C4-2B (cell line): ENCODE measurements around the gene HGS.

Source experiments
- H3K27ac ChIP-seq: fragments of 450-650 bp; 2 replicates; pipeline ENCODE4 v1.5.1; 2017
- ZFX ChIP-seq: fragments of 450-650 bp; IDR thresholded peaks from 2 replicates; pipeline ENCODE4 v1.6.1; 2017
- TF ChIP-seq, protein P1 (sequence below): fragments of 450-650 bp; conservative IDR thresholded peaks from 2 replicates; pipeline ENCODE4 v1.5.1; 2017; ENCODE audit warnings: mild to moderate bottlenecking

Gene HGS

DNA sequence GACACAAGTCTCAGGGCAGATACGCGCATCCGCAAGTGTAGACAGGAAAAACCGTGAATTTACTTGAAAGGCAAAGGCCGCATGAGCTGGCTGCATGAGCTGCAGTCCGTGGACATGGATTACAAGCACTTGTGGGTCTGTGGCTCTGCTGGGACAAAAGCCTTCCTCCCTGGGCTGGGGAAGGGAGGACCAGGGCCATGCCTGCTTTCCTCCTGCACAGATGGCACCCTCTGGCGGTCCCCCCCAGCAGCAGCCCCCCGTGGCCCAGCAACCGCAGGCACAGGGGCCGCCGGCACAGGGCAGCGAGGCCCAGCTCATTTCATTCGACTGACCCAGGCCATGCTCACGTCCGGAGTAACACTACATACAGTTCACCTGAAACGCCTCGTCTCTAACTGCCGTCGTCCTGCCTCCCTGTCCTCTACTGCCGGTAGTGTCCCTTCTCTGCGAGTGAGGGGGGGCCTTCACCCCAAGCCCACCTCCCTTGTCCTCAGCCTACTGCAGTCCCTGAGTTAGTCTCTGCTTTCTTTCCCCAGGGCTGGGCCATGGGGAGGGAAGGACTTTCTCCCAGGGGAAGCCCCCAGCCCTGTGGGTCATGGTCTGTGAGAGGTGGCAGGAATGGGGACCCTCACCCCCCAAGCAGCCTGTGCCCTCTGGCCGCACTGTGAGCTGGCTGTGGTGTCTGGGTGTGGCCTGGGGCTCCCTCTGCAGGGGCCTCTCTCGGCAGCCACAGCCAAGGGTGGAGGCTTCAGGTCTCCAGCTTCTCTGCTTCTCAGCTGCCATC, 17.7 kb downstream of the HGS start:
- TF ChIP-seq, protein P1, sequence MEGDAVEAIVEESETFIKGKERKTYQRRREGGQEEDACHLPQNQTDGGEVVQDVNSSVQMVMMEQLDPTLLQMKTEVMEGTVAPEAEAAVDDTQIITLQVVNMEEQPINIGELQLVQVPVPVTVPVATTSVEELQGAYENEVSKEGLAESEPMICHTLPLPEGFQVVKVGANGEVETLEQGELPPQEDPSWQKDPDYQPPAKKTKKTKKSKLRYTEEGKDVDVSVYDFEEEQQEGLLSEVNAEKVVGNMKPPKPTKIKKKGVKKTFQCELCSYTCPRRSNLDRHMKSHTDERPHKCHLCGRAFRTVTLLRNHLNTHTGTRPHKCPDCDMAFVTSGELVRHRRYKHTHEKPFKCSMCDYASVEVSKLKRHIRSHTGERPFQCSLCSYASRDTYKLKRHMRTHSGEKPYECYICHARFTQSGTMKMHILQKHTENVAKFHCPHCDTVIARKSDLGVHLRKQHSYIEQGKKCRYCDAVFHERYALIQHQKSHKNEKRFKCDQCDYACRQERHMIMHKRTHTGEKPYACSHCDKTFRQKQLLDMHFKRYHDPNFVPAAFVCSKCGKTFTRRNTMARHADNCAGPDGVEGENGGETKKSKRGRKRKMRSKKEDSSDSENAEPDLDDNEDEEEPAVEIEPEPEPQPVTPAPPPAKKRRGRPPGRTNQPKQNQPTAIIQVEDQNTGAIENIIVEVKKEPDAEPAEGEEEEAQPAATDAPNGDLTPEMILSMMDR = no peak
- no peak for TF ChIP-seq ZFX

DNA sequence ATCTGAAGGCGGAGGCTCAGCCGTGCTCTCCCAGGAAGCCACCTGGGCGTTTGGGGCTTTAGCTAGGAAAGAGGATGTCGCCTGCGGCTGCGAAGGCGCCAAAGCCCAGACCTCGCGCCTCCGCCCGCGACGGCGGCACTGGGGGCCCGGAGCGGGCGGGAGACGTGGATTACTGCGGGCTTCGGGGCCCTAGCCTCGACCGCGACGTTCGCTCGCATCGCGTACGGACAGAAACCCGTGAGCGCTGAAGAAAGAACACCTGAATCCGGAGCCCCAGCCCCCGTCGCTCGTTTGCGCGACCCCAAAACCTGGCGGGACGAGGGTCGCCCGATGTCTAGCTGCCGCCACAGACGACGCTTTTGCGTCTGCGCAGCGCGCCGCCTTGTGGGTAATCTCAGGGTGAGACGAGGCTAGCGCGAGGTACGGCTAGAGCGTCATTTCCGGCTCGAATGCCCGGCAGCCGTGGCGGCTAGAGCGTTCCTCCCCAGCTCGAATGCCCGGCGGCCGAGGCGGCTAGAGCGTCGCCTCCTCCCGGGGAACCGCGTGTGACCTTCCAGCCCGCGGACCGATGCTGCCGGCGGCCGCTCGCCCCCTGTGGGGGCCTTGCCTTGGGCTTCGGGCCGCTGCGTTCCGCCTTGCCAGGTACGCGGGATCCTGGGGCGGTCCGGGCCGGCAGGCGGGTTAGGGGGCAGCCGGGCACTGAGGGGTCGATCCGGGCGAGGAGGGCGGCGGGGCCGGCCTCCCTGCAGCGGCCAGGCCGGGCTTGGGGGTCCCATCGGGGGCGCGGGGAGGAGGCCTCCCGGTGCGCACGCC, 19.3 kb downstream of the HGS start, which contains the start of gene MRPL12:
Gene MRPL12 (plus strand): TSS at position 434 of the 813 bp plus-strand sequence. CDS start 135 bp downstream, at position 569.
- peak within 1 kb of the TSS; percentile 99 for H3K27ac ChIP-seq
- TF ChIP-seq, protein P1 = no peak
- TF ChIP-seq ZFX = peak; percentile 84

More for the DNA sequence above, 17.7 kb downstream of the HGS start:
- H3K27ac ChIP-seq = peak overlapping the region; percentile 99

DNA sequence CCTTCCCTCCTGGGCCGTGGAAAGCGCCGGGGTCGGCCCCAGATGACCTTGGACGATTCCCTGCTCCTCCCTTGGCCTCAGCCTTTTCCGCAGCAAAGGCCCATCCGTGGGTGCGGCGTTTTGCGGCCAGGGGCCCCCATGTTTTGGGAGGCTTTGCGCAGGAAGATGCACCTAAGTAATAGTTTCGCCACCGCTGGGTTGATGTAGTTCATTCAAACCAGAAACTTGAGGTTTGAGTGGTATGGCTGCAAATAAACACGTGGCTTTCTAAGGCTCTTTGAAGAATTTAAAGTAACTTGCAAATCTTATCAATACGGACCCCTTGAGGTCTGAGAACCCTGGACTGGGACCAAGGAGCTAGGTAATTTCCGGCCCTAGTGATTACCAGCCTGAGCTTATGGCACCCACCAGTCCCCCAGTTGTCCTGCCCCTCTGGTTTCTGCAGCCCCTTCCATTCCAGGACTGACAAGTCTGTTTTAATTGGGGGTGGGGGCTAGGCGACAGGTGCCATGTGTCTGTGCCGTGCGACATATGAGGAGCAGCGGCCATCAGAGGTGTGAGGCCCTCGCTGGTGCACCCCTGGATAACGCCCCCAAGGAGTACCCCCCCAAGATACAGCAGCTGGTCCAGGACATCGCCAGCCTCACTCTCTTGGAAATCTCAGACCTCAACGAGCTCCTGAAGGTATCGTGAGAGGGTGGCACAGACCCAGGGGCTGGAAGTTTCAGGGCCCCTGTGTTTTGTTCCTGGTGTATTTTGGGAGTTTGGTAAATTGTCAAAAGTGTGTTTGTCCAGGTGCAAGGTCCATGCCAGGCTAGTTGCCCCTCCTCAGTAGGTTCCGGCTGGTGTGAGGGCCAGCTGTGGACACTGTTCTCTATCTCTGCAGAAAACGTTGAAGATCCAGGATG, 20.2 kb downstream of the HGS start:
- peak overlapping the region; percentile 99 for H3K27ac ChIP-seq
- TF ChIP-seq ZFX = peak; percentile 78
- TF ChIP-seq, protein P1 = no peak

DNA sequence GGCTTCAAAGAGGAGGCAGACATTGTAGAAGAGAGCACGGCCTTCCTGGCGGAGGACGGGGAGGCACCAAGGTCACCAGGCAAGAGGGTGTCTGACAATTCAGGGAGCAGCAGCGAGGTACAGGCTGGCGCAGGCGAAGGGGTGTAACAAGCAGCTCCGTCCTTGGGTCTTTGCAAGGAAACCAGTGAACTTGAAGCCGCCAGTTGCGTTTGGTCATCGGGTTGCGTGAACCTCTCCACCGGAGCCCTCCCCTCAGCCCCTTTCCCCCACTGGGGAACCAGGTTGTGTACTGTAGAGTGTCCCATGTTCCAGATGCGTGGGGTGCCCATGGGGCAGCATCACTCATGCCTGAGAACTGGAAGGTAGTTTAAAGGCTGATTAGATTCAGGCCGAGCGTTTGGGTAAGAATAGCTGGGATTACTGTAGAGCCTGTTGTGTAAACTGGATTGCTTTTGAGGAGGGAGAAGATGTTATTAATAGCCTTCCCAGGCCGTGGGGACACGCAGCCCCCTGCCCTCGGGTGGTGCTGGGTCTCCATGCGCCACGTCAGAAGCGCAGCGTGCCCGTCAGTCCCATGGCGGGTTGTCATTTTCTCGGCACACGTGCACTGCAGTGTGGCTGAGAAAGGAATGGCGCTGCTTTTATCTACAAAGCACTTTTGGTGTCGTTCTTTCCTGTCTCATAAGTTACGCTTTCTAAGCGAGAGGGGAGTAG, 21.9 kb downstream of the HGS start:
- no peak overlapping the region for H3K27ac ChIP-seq

DNA sequence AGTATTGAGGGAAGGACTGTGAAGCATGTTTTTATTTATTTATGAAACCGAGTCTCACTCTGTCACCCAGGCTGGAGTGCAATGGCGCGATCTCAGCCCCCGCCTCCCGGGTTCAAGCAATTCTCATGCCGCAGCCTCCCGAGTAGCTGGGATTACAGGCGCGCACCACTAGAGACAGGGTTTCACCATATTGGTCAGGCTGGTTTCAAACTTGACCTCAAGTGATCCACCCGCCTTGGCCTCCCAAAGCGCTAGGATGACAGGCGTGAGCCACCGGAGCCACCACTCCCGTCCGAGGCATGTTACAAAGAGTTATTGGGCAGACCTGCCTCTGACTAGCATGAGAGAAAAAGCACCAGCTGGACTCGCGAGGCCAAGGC, 22.4 kb downstream of the HGS start:
- no peak overlapping the region for H3K27ac ChIP-seq
- TF ChIP-seq, protein P1 = no peak
- no peak for TF ChIP-seq ZFX

More for the DNA sequence above, 21.9 kb downstream of the HGS start:
- TF ChIP-seq, protein P1 = no peak
- TF ChIP-seq ZFX = no peak

DNA sequence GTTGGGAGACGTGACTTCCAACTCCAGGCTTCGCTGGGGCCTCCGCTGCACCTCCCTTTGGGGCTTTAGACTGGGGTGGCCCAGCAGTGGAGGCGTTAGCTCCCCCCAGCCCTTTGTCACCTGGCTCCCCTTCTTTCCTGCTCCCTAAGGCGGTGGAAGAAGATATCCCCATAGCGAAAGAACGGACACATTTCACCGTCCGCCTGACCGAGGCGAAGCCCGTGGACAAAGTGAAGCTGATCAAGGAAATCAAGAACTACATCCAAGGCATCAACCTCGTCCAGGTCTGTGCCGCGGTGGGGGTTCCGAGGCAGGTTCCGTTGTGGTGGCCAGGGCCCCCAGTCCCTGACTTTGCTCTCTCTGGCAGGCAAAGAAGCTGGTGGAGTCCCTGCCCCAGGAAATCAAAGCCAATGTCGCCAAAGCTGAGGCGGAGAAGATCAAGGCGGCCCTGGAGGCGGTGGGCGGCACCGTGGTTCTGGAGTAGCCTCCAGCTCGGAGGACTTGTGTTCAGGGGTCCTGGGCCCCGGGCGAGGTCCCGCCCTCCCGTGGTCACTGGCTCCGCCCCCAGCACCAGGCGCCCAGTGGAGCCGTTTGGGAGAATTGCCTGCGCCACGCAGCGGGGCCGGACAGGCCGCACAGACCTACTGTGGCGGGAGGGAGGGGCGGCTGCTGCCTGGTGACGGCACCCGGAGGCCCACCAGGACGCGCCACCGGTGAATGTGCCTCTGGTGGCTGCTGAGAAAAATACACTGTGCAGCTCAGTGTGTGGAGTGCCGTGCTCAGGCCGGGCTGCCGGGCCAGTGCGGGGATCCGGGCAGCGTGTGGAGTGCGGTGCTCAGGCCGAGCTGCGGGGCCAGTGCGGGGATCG, 23.2 kb downstream of the HGS start:
- TF ChIP-seq, protein P1 = no peak; the same call in 1 of the 2 replicates
- TF ChIP-seq ZFX = no peak
- H3K27ac ChIP-seq = no peak overlapping the region
